Progenitor cell of endocrine pancreas (in vitro differentiated cells): ENCODE measurements around the gene TRIM58. TPM values are rescaled to one million over a fixed set of nuclear protein-coding genes. Genes with fewer than 3 reads are reported as not detected.

Source experiments
- DNase-seq: peaks from one replicate; pipeline ENCODE4 v3.0.0; 2021; ENCODE audit warnings: low spot score; ENCODE audit not compliant: unreplicated experiment
- H3K27ac Mint-ChIP-seq: 2 replicates; pipeline ENCODE4 v1.8.0; 2021; ENCODE audit warnings: mild to moderate bottlenecking, moderate library complexity, mixed read lengths
- H3K27me3 Mint-ChIP-seq: 2 replicates; pipeline ENCODE4 v1.8.0; 2021; ENCODE audit warnings: mixed read lengths
- H3K36me3 Mint-ChIP-seq: 2 replicates; pipeline ENCODE4 v1.8.0; 2022; ENCODE audit warnings: mixed read lengths; ENCODE audit not compliant: insufficient read depth
- H3K4me1 Mint-ChIP-seq: 2 replicates; pipeline ENCODE4 v1.8.0; 2021; ENCODE audit warnings: low read depth, mixed read lengths
- H3K4me3 Mint-ChIP-seq: 2 replicates; pipeline ENCODE4 v1.8.0; 2021; ENCODE audit warnings: low read depth, mild to moderate bottlenecking, moderate library complexity, mixed read lengths
- H3K9me3 Mint-ChIP-seq: 2 replicates; pipeline ENCODE4 v1.8.0; 2021; ENCODE audit warnings: low read depth, mixed read lengths
- total RNA-seq: library from RNA; stranded (reverse); gene quantifications from 2 replicates; pipeline ENCODE4 v1.2.1, GENCODE V29; 2021
- TF ChIP-seq, protein P1 (sequence below): fragments of 200-600 bp; sonication (generic); IDR thresholded peaks from one replicate; pipeline ENCODE4 v1.5.0; 2021; ENCODE audit warnings: antibody characterized with exemption, mild to moderate bottlenecking; ENCODE audit not compliant: unreplicated experiment

The TRIM58 gene
- total RNA-seq, 1 donor from 2014 or later = 1.1 TPM

DNA sequence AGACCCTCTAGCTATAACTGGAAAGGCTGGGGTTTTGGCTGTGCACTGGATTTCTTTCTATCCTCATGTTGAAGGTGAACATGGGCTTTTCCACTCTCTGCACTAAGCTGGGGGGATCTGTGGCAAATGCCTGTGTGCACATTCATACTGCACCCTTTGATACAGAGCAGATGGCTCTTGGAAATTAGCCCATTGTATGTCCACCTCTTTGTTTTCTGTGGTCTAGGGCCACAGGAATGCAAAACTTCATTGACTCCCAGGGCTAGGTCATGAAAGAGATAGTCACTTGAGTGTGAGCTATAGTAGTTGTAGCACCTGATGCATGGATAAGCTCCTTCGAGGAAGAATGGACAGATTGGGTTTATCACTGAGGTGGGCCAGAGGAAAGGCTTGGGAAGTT is 27.3 kb upstream of the TRIM58 start:
- no peak for DNase-seq
- H3K4me1 Mint-ChIP-seq = no peaks in the 10 kb centered on the region
- H3K4me3 Mint-ChIP-seq = no peak overlapping the region
- TF ChIP-seq, protein P1, sequence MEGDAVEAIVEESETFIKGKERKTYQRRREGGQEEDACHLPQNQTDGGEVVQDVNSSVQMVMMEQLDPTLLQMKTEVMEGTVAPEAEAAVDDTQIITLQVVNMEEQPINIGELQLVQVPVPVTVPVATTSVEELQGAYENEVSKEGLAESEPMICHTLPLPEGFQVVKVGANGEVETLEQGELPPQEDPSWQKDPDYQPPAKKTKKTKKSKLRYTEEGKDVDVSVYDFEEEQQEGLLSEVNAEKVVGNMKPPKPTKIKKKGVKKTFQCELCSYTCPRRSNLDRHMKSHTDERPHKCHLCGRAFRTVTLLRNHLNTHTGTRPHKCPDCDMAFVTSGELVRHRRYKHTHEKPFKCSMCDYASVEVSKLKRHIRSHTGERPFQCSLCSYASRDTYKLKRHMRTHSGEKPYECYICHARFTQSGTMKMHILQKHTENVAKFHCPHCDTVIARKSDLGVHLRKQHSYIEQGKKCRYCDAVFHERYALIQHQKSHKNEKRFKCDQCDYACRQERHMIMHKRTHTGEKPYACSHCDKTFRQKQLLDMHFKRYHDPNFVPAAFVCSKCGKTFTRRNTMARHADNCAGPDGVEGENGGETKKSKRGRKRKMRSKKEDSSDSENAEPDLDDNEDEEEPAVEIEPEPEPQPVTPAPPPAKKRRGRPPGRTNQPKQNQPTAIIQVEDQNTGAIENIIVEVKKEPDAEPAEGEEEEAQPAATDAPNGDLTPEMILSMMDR = no peak
- H3K27me3 Mint-ChIP-seq = no peaks in the 10 kb centered on the region
- no peak overlapping the region for H3K27ac Mint-ChIP-seq
- no peaks in the 10 kb centered on the region for H3K36me3 Mint-ChIP-seq
- H3K9me3 Mint-ChIP-seq = peaks cover 11% of the 10 kb centered on the region

DNA sequence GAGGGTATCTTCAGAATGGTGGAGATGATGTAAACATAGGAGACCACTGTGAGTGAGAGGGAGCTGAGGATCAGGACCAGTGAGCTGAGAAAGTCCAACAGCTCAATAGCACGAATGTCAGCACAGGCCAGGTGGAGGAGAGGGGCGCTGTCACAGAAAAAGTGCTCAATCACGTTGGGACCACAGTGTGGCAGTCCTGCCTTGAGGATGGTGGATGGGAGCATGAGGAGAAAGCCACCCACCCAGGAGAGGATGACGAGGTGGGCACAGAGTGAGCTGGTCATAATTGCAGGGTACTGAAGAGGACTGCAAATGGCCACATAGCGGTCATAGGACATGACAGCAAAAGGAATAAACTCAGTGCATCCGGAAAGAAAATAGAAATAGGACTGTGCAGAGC is 23.4 kb upstream of the TRIM58 start:
- no peak for DNase-seq
- Mint-ChIP-seq H3K27ac (no peak overlapping the region), H3K9me3 (peaks cover 18% of the 10 kb centered on the region)

GRCh38 chr1:247840818-247841217 is 16.2 kb upstream of the TRIM58 start:
- H3K4me3 Mint-ChIP-seq = no peak overlapping the region
- H3K9me3 Mint-ChIP-seq = peaks cover 14% of the 10 kb centered on the region
- peak overlapping the region; percentile 65 for H3K27ac Mint-ChIP-seq
- no peaks in the 10 kb centered on the region for H3K4me1 Mint-ChIP-seq
- H3K27me3 Mint-ChIP-seq = no peaks in the 10 kb centered on the region
- TF ChIP-seq, protein P1 = no peak
- no peak for DNase-seq
- H3K36me3 Mint-ChIP-seq = no peaks in the 10 kb centered on the region

More for the DNA sequence above, 23.4 kb upstream of the TRIM58 start:
- H3K36me3 Mint-ChIP-seq = no peaks in the 10 kb centered on the region
- no peaks in the 10 kb centered on the region for H3K4me1 Mint-ChIP-seq
- TF ChIP-seq, protein P1 = no peak
- H3K4me3 Mint-ChIP-seq = no peak overlapping the region
- no peaks in the 10 kb centered on the region for H3K27me3 Mint-ChIP-seq

DNA sequence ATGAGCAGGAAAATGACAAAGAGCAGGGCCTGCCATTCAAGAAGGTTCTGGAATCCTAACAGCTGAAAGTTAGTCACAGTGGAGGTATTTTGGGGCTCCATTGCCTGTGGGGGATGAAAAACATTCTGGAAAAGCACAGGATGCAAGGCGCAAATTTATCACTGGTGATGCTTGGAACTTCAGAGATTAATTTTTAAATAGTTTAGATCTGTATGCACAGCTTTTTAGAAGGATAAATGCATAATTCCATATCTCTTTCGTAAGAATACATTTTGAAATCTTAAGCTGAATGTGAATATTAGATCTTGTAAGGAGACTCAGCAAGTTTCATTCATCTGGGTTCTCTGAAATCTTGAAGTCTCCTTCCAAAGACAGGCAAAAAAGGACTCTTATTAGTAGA is 15.2 kb upstream of the TRIM58 start, which contains the start of gene OR11L1:
OR11L1 (minus strand) TSS at position 101 of the 400 bp plus-strand sequence; CDS start at position 101, 0 bp downstream.
- DNase-seq = no peak
- TF ChIP-seq, protein P1 = no peak
- Mint-ChIP-seq H3K27ac (peak within 1 kb of the TSS; percentile 65), H3K4me1 (no peaks in the 10 kb centered on the region), H3K27me3 (no peaks in the 10 kb centered on the region), H3K36me3 (no peaks in the 10 kb centered on the region), H3K9me3 (peaks cover 7% of the 10 kb centered on the region), H3K4me3 (no peak within 1 kb of the TSS)

DNA sequence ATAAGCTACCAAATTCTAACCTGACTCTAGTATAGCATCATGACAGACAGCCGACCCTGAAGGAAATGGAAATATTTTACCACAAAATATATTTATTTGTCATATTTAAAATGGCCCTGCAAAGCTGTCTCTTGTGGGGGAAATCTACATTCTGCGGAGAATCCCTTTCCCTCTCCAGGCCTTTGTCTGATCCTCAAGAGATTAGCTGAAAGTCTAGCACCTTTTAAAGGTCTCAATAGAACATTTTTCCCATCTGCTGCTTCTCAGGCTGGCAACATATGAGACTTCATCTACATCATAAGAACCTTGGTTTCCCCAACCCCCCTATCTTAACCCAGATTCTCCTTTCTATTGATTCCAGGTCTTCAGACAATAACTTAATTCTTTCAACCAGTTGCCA is 13.6 kb upstream of the TRIM58 start:
- no peaks in the 10 kb centered on the region for H3K4me1 Mint-ChIP-seq
- no peak for DNase-seq
- TF ChIP-seq, protein P1 = no peak
- no peak overlapping the region for H3K4me3 Mint-ChIP-seq
- peaks cover 5% of the 10 kb centered on the region for H3K9me3 Mint-ChIP-seq
- H3K36me3 Mint-ChIP-seq = no peaks in the 10 kb centered on the region
- H3K27ac Mint-ChIP-seq = no peak overlapping the region
- H3K27me3 Mint-ChIP-seq = no peaks in the 10 kb centered on the region
